Mesenteric fat pad (tissue), 1 donor: ENCODE measurements around the gene DDIAS. TPM values are rescaled to one million over a fixed set of nuclear protein-coding genes. Genes with fewer than 3 reads are reported as not detected.
A peak's percentile ranks its signal among the peaks of the same experiment; 100 is the strongest.
"Not testable (repeated sequence)": the region's sequence is repeated elsewhere in the genome, so short reads cannot be mapped to it uniquely, and the experiment has no call there.

ENCODE experiments used
- DNase-seq: peaks from one replicate; pipeline ENCODE4 v3.0.0-alpha.2; 2020; ENCODE audit warnings: low spot score
- total RNA-seq: library from RNA; stranded (reverse); fragmentation: NEBNext Ultra II Directional; extraction: Animal tissue kit (Norgen Biotek cat#: 25700); gene quantifications from one replicate; pipeline ENCODE4 v1.2.1, GENCODE V29; 2021
- donor health status: DM: yes; HTN: yes; CAD: no.

The DDIAS gene
- total RNA-seq, 1 donor from 2014 or later, result 1.7 TPM

- no peak for DNase-seq
These were observed 11.6 kb upstream of the DDIAS start for GRCh38 chr11:82890002-82890341.

GRCh38 chr11:82890936-82891335 is 10.6 kb upstream of the DDIAS start:
- DNase-seq, result no peak

GRCh38 chr11:82892611-82893169 is 8.8 kb upstream of the DDIAS start:
- DNase-seq, result no peak

- DNase-seq, result no peak
These were observed 6.0 kb upstream of the DDIAS start for GRCh38 chr11:82895437-82896091.

- DNase-seq, result no peak
These were observed 5.4 kb upstream of the DDIAS start for GRCh38 chr11:82896183-82896582.

GRCh38 chr11:82898241-82898640 is 3.3 kb upstream of the DDIAS start:
- DNase-seq, result no peak

- DNase-seq, result no peak
These were observed 2.2 kb upstream of the DDIAS start for GRCh38 chr11:82899186-82899820.

GRCh38 chr11:82899957-82900276 is 1.6 kb upstream of the DDIAS start:
- DNase-seq, result no peak

- DNase-seq, result peak; percentile 97
These were observed 1.0 kb upstream of the DDIAS start, which contains the start of gene PRCP for GRCh38 chr11:82900277-82901164. Gene PRCP, minus strand, starts transcription at chr11:82900430. Its CDS starts 28 bp downstream, at chr11:82900402.

- no peak for DNase-seq
These were observed 468 bp downstream of the DDIAS start for GRCh38 chr11:82901922-82902485.

- DNase-seq, result no peak
These were observed 1.3 kb downstream of the DDIAS start for GRCh38 chr11:82902880-82903279.

- DNase-seq, result no peak
These were observed 2.5 kb downstream of the DDIAS start for GRCh38 chr11:82903843-82904586.

- DNase-seq, result no peak
These were observed 4.7 kb downstream of the DDIAS start for GRCh38 chr11:82906236-82906635.

- DNase-seq, result no peak
These were observed 5.4 kb downstream of the DDIAS start for GRCh38 chr11:82906931-82907330.

- DNase-seq, result no peak
These were observed 5.8 kb downstream of the DDIAS start for GRCh38 chr11:82907371-82907770.

- no peak for DNase-seq
These were observed 6.8 kb downstream of the DDIAS start for GRCh38 chr11:82908311-82908710.

GRCh38 chr11:82909015-82909640 is 7.6 kb downstream of the DDIAS start:
- no peak for DNase-seq

GRCh38 chr11:82919786-82920185 is 18.2 kb downstream of the DDIAS start:
- DNase-seq, result not testable (repeated sequence)

- not testable (repeated sequence) for DNase-seq
These were observed 18.7 kb downstream of the DDIAS start for GRCh38 chr11:82920227-82920626.

- DNase-seq, result not testable (repeated sequence)
These were observed 21.0 kb downstream of the DDIAS start for GRCh38 chr11:82922396-82923173.
